ENCODE data around the gene SRC. TPM values are rescaled to one million over a fixed set of nuclear protein-coding genes. Genes with fewer than 3 reads are reported as not detected.
A peak's percentile ranks its signal among the peaks of the same experiment; 100 is the strongest.

The SRC gene
- total RNA-seq, 1 donor from 2014 or later = 25.1 TPM

DNA sequence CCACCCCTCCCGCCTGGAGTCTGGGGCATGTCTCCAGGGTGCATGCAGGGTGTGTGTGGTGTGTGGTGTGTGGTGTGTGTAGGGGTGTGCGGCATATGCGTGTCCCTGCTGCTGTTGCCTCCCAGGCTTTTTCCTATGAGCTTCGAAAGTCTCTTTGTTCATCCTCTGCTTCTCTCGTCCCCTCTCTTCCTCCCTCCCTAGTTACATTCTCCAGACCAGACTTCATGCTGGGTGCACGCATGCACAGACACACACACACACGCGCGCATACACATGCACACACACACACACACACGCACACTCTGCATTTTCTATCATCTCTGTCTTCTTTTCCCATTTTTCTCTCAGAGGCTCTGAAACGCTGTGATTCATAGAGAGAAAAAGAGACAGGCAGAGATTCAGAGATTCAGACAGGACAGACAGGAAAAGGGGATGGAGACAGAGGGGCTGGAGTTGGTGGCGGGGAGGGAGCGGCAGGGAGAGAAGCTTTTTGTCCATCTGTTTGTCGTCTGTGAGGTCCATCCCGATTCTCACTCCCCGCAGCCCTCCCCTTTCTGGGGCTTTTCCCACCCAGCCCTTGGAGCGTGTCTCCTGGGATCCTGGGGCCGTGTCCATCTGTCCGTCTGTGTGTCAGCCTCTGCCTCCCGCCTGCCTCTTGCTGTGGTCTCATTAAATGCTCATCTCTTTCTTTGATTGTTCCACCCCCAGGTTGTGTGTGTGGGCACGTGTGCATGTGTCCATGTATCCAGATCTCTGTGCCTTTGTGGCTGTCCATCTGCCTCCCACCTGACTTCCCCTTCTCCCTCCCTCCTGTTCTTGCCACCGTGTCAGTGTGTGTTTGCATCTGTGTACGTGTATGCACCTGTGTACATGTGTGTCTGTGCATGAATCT, 62.6 kb downstream of the SRC start:
- Mint-ChIP-seq H3K36me3 (ENCODE audit: low read depth) (peaks cover 2% of the 10 kb centered on the region), H3K4me1 (ENCODE audit: low read depth) (peaks cover 17% of the 10 kb centered on the region), H3K4me3 (ENCODE audit: unreplicated experiment) (no peak overlapping the region), H3K27me3 (ENCODE audit: low read depth) (peaks cover 22% of the 10 kb centered on the region), H3K9me3 (ENCODE audit: low read depth) (no peaks in the 10 kb centered on the region), H3K27ac (ENCODE audit: unreplicated experiment) (peak overlapping the region; percentile 3)
- TF ChIP-seq, protein P1, sequence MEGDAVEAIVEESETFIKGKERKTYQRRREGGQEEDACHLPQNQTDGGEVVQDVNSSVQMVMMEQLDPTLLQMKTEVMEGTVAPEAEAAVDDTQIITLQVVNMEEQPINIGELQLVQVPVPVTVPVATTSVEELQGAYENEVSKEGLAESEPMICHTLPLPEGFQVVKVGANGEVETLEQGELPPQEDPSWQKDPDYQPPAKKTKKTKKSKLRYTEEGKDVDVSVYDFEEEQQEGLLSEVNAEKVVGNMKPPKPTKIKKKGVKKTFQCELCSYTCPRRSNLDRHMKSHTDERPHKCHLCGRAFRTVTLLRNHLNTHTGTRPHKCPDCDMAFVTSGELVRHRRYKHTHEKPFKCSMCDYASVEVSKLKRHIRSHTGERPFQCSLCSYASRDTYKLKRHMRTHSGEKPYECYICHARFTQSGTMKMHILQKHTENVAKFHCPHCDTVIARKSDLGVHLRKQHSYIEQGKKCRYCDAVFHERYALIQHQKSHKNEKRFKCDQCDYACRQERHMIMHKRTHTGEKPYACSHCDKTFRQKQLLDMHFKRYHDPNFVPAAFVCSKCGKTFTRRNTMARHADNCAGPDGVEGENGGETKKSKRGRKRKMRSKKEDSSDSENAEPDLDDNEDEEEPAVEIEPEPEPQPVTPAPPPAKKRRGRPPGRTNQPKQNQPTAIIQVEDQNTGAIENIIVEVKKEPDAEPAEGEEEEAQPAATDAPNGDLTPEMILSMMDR (IDR thresholded peaks at IDR 0.05) = no peak
- DNase-seq (ENCODE audit: low spot score) = no peak

DNA sequence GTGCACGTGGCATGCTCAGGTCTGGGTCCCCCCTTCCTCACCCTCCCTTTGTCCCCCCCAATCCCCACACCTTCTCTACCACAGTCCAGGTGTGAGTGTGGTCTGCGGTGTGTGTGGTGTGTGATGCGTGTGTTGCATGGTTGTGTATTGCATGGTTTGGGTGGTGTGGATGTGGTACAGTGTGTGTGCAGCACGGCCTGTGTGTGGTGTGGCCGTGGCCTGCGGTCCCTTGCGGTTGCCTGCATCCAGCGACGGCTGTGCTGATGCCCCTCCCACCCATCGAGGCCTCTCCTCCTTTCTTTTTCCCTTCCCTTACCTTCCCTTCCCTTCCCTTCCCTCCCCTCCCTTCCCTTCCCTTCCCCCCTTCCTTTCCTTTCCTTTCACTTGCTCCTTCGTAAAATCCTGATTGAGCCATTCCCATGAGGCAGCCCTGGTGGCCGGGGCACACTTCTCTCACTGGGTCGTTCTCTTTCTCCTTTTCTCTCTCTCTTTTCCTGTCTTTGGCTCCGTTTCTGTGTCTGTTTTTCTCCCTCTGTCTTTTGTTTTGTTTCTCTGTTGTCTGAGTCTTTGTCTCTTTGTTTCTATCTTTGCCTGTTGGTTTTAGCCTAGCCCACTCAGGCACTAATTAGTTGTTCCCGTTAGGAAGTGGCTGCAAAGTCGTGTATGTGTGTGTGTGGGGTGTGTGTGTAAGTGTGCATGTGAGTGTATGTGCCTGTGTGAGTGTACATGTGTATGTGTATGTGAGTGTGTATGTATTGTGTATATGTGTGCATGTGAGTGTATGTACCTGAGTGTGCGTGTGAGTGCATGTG, 65.7 kb downstream of the SRC start:
- TF ChIP-seq, protein P1 (IDR thresholded peaks at IDR 0.05) = no peak
- DNase-seq (ENCODE audit: low spot score) = no peak
- Mint-ChIP-seq H3K4me3 (ENCODE audit: unreplicated experiment) (no peak overlapping the region), H3K27me3 (ENCODE audit: low read depth) (peaks cover 40% of the 10 kb centered on the region), H3K36me3 (ENCODE audit: low read depth) (no peaks in the 10 kb centered on the region), H3K4me1 (ENCODE audit: low read depth) (peaks cover 12% of the 10 kb centered on the region), H3K27ac (ENCODE audit: unreplicated experiment) (no peak overlapping the region), H3K9me3 (ENCODE audit: low read depth) (no peaks in the 10 kb centered on the region)

DNA sequence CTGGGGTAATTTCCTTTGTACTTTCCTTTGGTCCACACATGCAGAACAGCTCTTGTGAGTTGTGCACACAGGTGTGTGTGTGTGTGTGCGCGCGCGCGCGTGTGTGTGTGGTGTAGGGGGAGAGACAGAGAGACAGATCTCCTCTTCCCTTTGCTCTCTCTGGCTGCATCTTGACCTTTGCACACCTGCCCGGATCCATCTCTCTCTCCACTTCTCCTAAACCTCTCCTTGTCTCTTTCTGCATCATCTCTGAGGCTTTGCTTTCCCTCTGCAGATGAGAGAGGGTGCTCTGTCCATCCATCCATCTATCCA, 67.0 kb downstream of the SRC start:
- Mint-ChIP-seq H3K27ac (ENCODE audit: unreplicated experiment) (no peak overlapping the region), H3K27me3 (ENCODE audit: low read depth) (peaks cover 37% of the 10 kb centered on the region), H3K36me3 (ENCODE audit: low read depth) (no peaks in the 10 kb centered on the region), H3K4me1 (ENCODE audit: low read depth) (peaks cover 9% of the 10 kb centered on the region), H3K9me3 (ENCODE audit: low read depth) (no peaks in the 10 kb centered on the region), H3K4me3 (ENCODE audit: unreplicated experiment) (no peak overlapping the region)
- DNase-seq (ENCODE audit: low spot score) = no peak
- TF ChIP-seq, protein P1 (IDR thresholded peaks at IDR 0.05) = no peak

DNA sequence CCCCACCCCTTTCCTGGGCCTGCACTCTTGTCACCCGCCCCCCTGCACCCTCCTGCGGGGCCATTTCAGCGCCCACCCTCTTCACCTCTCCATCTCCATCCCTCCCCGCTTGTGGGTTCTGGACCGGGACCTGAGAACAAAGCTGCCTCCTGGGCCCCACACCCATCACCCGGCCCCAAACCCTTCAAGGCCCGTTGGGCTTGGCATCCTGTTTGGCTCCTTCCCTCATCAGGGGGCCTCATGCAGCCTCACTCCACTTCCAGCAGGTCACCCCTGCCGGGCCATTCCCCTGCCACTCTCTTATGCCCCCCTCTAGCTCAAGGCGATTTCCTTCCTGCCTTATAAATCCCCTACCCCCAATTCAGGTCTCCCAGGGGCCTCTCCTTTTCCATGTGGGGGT, 67.4 kb downstream of the SRC start:
- H3K27ac Mint-ChIP-seq (ENCODE audit: unreplicated experiment) = no peak overlapping the region
- TF ChIP-seq, protein P1 (IDR thresholded peaks at IDR 0.05) = no peak
- H3K36me3 Mint-ChIP-seq (ENCODE audit: low read depth) = no peaks in the 10 kb centered on the region
- H3K4me3 Mint-ChIP-seq (ENCODE audit: unreplicated experiment) = no peak overlapping the region
- peaks cover 6% of the 10 kb centered on the region for H3K4me1 Mint-ChIP-seq (ENCODE audit: low read depth)
- no peak for DNase-seq (ENCODE audit: low spot score)
- H3K9me3 Mint-ChIP-seq (ENCODE audit: low read depth) = no peaks in the 10 kb centered on the region
- H3K27me3 Mint-ChIP-seq (ENCODE audit: low read depth) = peaks cover 36% of the 10 kb centered on the region

DNA sequence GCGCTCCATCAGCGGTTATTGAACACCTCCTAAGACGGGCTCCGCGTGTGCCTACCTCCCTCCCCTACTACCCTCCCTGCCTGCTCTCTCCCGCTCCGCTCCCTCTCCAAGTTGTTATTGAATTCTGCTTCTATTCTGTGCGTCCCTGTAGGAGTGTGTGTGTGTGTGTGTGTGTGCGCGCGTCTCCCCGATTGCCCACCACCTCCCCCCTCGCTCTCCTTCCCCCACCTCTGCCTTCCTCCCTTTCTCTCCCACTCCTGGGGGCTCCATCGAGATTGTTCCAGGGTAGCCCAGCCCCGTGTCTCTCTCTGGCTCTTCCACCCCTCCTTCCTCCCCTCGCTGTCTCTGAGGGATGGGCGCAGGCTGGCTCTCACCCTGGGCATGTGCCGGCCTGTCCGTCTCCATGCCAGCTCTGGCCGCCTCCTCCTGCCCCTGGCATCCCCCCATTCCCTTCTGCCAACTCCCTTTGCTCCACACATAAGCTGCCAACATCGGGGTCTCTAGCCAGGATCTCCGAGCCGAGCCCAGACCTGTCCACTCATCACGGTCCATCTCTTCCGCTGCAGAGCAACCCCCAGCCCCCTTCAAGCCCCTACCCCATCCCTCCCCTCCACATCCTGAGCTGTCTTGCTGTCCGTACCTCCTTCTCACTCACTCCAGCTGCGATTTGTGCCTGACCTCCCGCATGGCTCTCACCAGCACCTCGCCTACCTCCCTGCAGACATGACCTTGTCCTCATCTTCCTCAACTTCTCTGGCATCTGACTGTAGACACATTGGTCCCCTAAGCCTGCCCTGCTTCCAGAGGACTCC, 68.5 kb downstream of the SRC start:
- H3K27me3 Mint-ChIP-seq (ENCODE audit: low read depth) = peaks cover 26% of the 10 kb centered on the region
- H3K9me3 Mint-ChIP-seq (ENCODE audit: low read depth) = no peaks in the 10 kb centered on the region
- H3K4me3 Mint-ChIP-seq (ENCODE audit: unreplicated experiment) = no peak overlapping the region
- H3K36me3 Mint-ChIP-seq (ENCODE audit: low read depth) = no peaks in the 10 kb centered on the region
- H3K4me1 Mint-ChIP-seq (ENCODE audit: low read depth) = no peaks in the 10 kb centered on the region
- TF ChIP-seq, protein P1 (IDR thresholded peaks at IDR 0.05) = no peak
- no peak for DNase-seq (ENCODE audit: low spot score)
- H3K27ac Mint-ChIP-seq (ENCODE audit: unreplicated experiment) = no peak overlapping the region

Data from chondrocyte (in vitro differentiated cells).